Measurements from ENCODE around the gene OR6C75. TPM values are rescaled to one million over a fixed set of nuclear protein-coding genes. Genes with fewer than 3 reads are reported as not detected.
A peak's percentile ranks its signal among the peaks of the same experiment; 100 is the strongest.
"Not testable (repeated sequence)": the region's sequence is repeated elsewhere in the genome, so short reads cannot be mapped to it uniquely, and the experiment has no call there.

OR6C75 gene
- total RNA-seq, 3 donors from 2014 or later (not counting 1 experiment from before 2014, with no cell fraction given) = not detected

DNA sequence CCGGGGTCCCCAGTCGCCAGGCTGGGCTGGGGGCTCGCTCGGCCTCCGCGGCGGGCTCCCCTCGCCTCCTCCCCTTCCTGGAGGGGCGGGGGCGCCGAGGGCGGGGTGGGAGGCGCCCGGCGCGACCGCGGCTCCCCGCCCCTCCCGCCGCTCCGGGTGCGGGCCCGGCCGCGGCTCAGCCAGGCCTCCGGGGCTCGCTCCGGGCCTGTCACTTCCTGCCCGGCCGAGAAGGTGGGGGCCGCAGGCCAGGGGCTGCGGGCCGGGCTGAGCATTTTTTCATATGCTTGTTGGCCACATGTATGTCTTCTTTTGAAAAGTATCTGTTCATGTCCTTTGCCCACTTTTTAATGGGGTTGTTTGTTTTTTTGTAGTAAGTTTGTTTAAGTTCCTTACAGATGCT, 52.1 kb downstream of the OR6C75 start:
- H3K4me1 ChIP-seq (ENCODE audit: control insufficient read depth, insufficient read depth, low read length); H3K4me1 Mint-ChIP-seq; DNase-seq; H3K9me3 Mint-ChIP-seq; intact Hi-C loops (cut with micrococcal nuclease); H3K36me3 Mint-ChIP-seq; H3K27me3 ChIP-seq (ENCODE audit: control insufficient read depth, insufficient read depth, low read length); H3K27ac Mint-ChIP-seq; H3K4me3 ChIP-seq (ENCODE audit: low read length); H3K27ac ChIP-seq (ENCODE audit: low read length); H3K36me3 ChIP-seq (ENCODE audit: control insufficient read depth, insufficient read depth, low read length); H3K9me3 ChIP-seq (ENCODE audit: control insufficient read depth, insufficient read depth, low read length): not testable (repeated sequence)
- peak overlapping the region; percentile 77 for H3K4me3 Mint-ChIP-seq
- WGBS (ENCODE audit: insufficient coverage) = 6% methylated on average over 8 of the region's 34 CpGs
- peaks cover 18 to 40% of the 10 kb centered on the region in 2 donors for H3K27me3 Mint-ChIP-seq (ENCODE audit: low read depth in 2 of 2)
- ATAC-seq = peak; percentile 55 to 93 (median 91)

DNA sequence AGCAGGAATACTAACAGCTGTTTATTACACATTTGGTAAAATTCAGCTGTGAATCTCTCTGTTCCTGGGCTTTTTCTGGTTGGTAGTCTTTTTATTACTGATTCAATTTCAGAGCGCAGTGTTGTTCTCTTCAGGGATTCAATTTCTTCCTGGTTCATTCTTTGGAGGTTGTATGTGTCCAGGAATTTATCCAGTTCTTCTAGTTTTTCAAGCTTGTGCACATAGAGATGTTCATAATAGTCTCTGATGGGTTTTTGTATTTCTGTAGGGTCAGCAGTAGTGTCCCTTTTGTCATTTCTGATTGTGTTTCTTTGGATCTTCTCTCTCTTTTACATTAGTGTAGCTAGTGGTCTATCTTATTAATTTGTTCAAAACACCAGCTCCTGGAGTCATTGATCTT, 54.2 kb downstream of the OR6C75 start:
- DNase-seq = no peak
- 100% methylated on average over 1 of the region's 1 CpG for WGBS (ENCODE audit: insufficient coverage)
- Mint-ChIP-seq H3K4me1 (peaks cover 0 to 9% of the 10 kb centered on the region in 2 donors), H3K4me3 (no peak overlapping the region), H3K27me3 (ENCODE audit: low read depth in 2 of 2) (peaks cover 18 to 40% of the 10 kb centered on the region in 2 donors), H3K9me3 (no peaks in the 10 kb centered on the region), H3K27ac (no peak overlapping the region), H3K36me3 (no peaks in the 10 kb centered on the region)
- intact Hi-C loops (cut with micrococcal nuclease) = no loop called here
- Histone ChIP-seq H3K4me1 (ENCODE audit: control insufficient read depth, insufficient read depth, low read length) (no peaks in the 10 kb centered on the region), H3K27me3 (ENCODE audit: control insufficient read depth, insufficient read depth, low read length) (peaks cover 3% of the 10 kb centered on the region), H3K9me3 (ENCODE audit: control insufficient read depth, insufficient read depth, low read length) (no peaks in the 10 kb centered on the region), H3K27ac (ENCODE audit: low read length) (no peak overlapping the region), H3K4me3 (ENCODE audit: low read length) (no peak overlapping the region), H3K36me3 (ENCODE audit: control insufficient read depth, insufficient read depth, low read length) (no peaks in the 10 kb centered on the region)
- TF ChIP-seq CTCF (IDR thresholded peaks at IDR 0.05) = no peak
- ATAC-seq = no peak

Other genes starting within 250 kb of the OR6C75 start
- gene OR9K2, start 236.6 kb upstream of the OR6C75 start, total RNA-seq = not detected
- not detected for gene OR10A7, start 141.9 kb upstream of the OR6C75 start, total RNA-seq
- gene OR6C74, start 118.4 kb upstream of the OR6C75 start, total RNA-seq = not detected
- not detected for gene OR6C6, start 66.4 kb upstream of the OR6C75 start, total RNA-seq
- not detected for gene OR6C1, start 48.6 kb upstream of the OR6C75 start, total RNA-seq
- gene OR6C3, start 32.2 kb upstream of the OR6C75 start, total RNA-seq = not detected
- gene OR6C65, start 37.6 kb downstream of the OR6C75 start, total RNA-seq = not detected
- gene OR6C76, start 63.3 kb downstream of the OR6C75 start, total RNA-seq = not detected
- gene OR6C2, start 81.1 kb downstream of the OR6C75 start, total RNA-seq = not detected
- gene OR6C70, start 107.2 kb downstream of the OR6C75 start, total RNA-seq = not detected
- gene OR6C68, start 129.4 kb downstream of the OR6C75 start, total RNA-seq = not detected
- not detected for gene OR6C4, start 186.6 kb downstream of the OR6C75 start, total RNA-seq
- under 1 TPM; 0.23 to 0.55 (median 0.33) TPM for gene OR2AP1, start 209.5 kb downstream of the OR6C75 start, total RNA-seq

Measured in natural killer cell (primary cell).